HG03159 (cell line): Measurements from ENCODE around the gene COL26A1.
"Not testable (repeated sequence)": the region's sequence is repeated elsewhere in the genome, so short reads cannot be mapped to it uniquely, and the experiment has no call there.

Source experiments
- ATAC-seq: cut with Tn5 transposase; IDR thresholded peaks from one replicate; pipeline ENCODE4 v1.9.1; 2021; ENCODE audit warnings: mild to moderate bottlenecking, moderate library complexity; ENCODE audit not compliant: unreplicated experiment

Gene COL26A1

GRCh38 chr7:101547916-101548661, 185.4 kb downstream of the COL26A1 start:
- ATAC-seq = no peak

GRCh38 chr7:101549734-101550133, 187.1 kb downstream of the COL26A1 start:
- no peak for ATAC-seq

- ATAC-seq = no peak
Measured at GRCh38 chr7:101550641-101551541, 188.2 kb downstream of the COL26A1 start.

GRCh38 chr7:101553018-101553770, 190.5 kb downstream of the COL26A1 start:
- no peak for ATAC-seq

- ATAC-seq = no peak
Measured at GRCh38 chr7:101553771-101554445, 191.2 kb downstream of the COL26A1 start.

GRCh38 chr7:101554584-101555268, 192.1 kb downstream of the COL26A1 start:
- no peak for ATAC-seq

- ATAC-seq = no peak
Measured at GRCh38 chr7:101555269-101555920, 192.7 kb downstream of the COL26A1 start.

GRCh38 chr7:101555921-101556275, 193.2 kb downstream of the COL26A1 start:
- no peak for ATAC-seq

GRCh38 chr7:101556453-101556968, 193.8 kb downstream of the COL26A1 start:
- no peak for ATAC-seq

GRCh38 chr7:101557421-101557820, 194.7 kb downstream of the COL26A1 start:
- ATAC-seq = no peak

GRCh38 chr7:101557978-101558741, 195.5 kb downstream of the COL26A1 start:
- ATAC-seq = no peak

GRCh38 chr7:101558742-101559325, 196.2 kb downstream of the COL26A1 start:
- ATAC-seq = no peak

GRCh38 chr7:101559586-101559985, 196.9 kb downstream of the COL26A1 start:
- ATAC-seq = no peak

- ATAC-seq = not testable (repeated sequence)
Measured at GRCh38 chr7:101560021-101560420, 197.3 kb downstream of the COL26A1 start.

GRCh38 chr7:101560856-101561255, 198.2 kb downstream of the COL26A1 start:
- ATAC-seq = no peak

GRCh38 chr7:101561293-101561692, 198.6 kb downstream of the COL26A1 start:
- not testable (repeated sequence) for ATAC-seq

- ATAC-seq = no peak
Measured at GRCh38 chr7:101562531-101563197, 200.0 kb downstream of the COL26A1 start.
